Naive B cell (primary cell): ENCODE results near the gene PSTK. TPM values are rescaled to one million over a fixed set of nuclear protein-coding genes. Genes with fewer than 3 reads are reported as not detected.

ENCODE experiments used
- ATAC-seq, 2 donors: fragments of 150-1000 bp; cut with Tn5 transposase; 2 replicates each; pipeline ENCODE4 v1.10.0; 2021; ENCODE audit warnings: low read depth in 2 of 2, mild to moderate bottlenecking in 2 of 2, moderate library complexity in 2 of 2
- DNase-seq: peaks from one replicate; pipeline ENCODE4 v3.0.0; 2022
- H3K27ac Mint-ChIP-seq, 6 donors: one replicate each; pipeline ENCODE4 v1.8.0; 2020 to 2022; ENCODE audit warnings: mild to moderate bottlenecking in 6 of 6, mixed read lengths in 6 of 6, moderate library complexity in 5 of 6, inconsistent platforms in 2 of 6
- H3K27me3 Mint-ChIP-seq, 3 donors: one replicate each; pipeline ENCODE4 v1.8.0; 2021 to 2022; ENCODE audit warnings: mixed read lengths in 3 of 3, mild to moderate bottlenecking in 1 of 3
- H3K36me3 Mint-ChIP-seq, 2 donors: one replicate each; pipeline ENCODE4 v1.8.0; 2020 to 2022; ENCODE audit warnings: mixed read lengths in 2 of 2, inconsistent platforms in 1 of 2, mild to moderate bottlenecking in 1 of 2
- H3K4me1 Mint-ChIP-seq, 3 donors: one replicate each; pipeline ENCODE4 v1.8.0; 2020 to 2022; ENCODE audit warnings: mixed read lengths in 3 of 3, inconsistent platforms in 1 of 3, mild to moderate bottlenecking in 1 of 3, moderate library complexity in 1 of 3
- H3K4me3 Mint-ChIP-seq, 8 donors: one replicate each; pipeline ENCODE4 v1.8.0; 2020 to 2022; ENCODE audit warnings: mild to moderate bottlenecking in 8 of 8, mixed read lengths in 8 of 8, moderate library complexity in 8 of 8, inconsistent platforms in 2 of 8
- H3K9me3 Mint-ChIP-seq, 7 donors: one replicate each; pipeline ENCODE4 v1.8.0; 2020 to 2022; ENCODE audit warnings: mixed read lengths in 7 of 7, mild to moderate bottlenecking in 5 of 7, inconsistent platforms in 2 of 7, moderate library complexity in 1 of 7
- polyA plus RNA-seq, 6 donors: library from polyadenylated mRNA; unstranded; fragments of 300-500 nt; fragmentation: Illumina TruSeq; gene quantifications; one replicate each; pipeline ENCODE4 v1.2.3, GENCODE V29; 2021; ENCODE audit warnings: low read depth in 6 of 6

Gene PSTK
- polyA plus RNA-seq, 6 donors from 2014 or later = 3.5 to 7.8 (median 6.7) TPM

DNA sequence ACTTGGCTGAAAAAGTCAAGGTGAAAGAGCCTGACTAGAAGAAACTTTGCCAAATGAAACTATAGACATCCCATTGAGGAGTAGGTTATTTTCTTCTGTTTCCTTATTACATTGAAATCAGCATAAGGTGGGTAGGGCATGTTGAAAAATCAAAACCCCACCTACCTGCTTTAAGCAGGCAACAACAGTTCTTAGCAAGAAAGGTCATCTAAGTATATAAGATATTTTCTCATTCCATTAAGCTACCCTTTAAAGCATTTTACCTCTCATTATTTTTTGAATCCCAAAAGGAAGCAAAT is 59.4 kb downstream of the PSTK start:
- no peak overlapping the region for H3K27ac Mint-ChIP-seq
- DNase-seq = no peak
- H3K27me3 Mint-ChIP-seq = no peaks in the 10 kb centered on the region
- no peak for ATAC-seq
- no peaks in the 10 kb centered on the region for H3K9me3 Mint-ChIP-seq
- peaks cover 0 to 6% (median 0%) of the 10 kb centered on the region in 3 donors for H3K4me1 Mint-ChIP-seq
- peaks cover 0 to 10% of the 10 kb centered on the region in 2 donors for H3K36me3 Mint-ChIP-seq
- no peak overlapping the region for H3K4me3 Mint-ChIP-seq

Other genes with a start within 250 kb of the PSTK start
- 1 to 10 TPM in 3 of 6 donors, under 1 TPM in 2, not detected in 1; 0.29 to 1.7 (median 1.2) TPM for gene CUZD1, start 134.5 kb upstream of the PSTK start, polyA plus RNA-seq
- gene FAM24B, start 100.8 kb upstream of the PSTK start, polyA plus RNA-seq = 10 to 100 TPM in 4 of 6 donors, 1 to 10 TPM in 2; 5.0 to 14.0 (median 11.5) TPM
- not detected for gene FAM24A, start 69.8 kb upstream of the PSTK start, polyA plus RNA-seq
- 10 to 100 TPM in 1 of 6 donors, 1 to 10 TPM in 5; 3.4 to 12.5 (median 7.6) TPM for gene C10orf88, start 26.2 kb upstream of the PSTK start, polyA plus RNA-seq
- 10 to 100 TPM; 12.1 to 18.7 (median 16.0) TPM for gene IKZF5, start 28.4 kb downstream of the PSTK start, polyA plus RNA-seq
- 10 to 100 TPM; 18.4 to 28.6 (median 25.1) TPM for gene ACADSB, start 28.6 kb downstream of the PSTK start, polyA plus RNA-seq
- gene HMX3, start 155.6 kb downstream of the PSTK start, polyA plus RNA-seq = not detected
- not detected for gene HMX2, start 167.7 kb downstream of the PSTK start, polyA plus RNA-seq
- 100 to 1,000 TPM; 135 to 244 (median 163) TPM for gene BUB3, start 174.0 kb downstream of the PSTK start, polyA plus RNA-seq